T-helper 2 cell (primary cell): Measurements from ENCODE around the gene ALDOA.

Source experiments
- DNase-seq, 5 experiments: peaks; one replicate each; pipeline versions ENCODE4 v3.0.0 to v3.0.0-alpha.2; 2012 to 2022

ALDOA gene

DNA sequence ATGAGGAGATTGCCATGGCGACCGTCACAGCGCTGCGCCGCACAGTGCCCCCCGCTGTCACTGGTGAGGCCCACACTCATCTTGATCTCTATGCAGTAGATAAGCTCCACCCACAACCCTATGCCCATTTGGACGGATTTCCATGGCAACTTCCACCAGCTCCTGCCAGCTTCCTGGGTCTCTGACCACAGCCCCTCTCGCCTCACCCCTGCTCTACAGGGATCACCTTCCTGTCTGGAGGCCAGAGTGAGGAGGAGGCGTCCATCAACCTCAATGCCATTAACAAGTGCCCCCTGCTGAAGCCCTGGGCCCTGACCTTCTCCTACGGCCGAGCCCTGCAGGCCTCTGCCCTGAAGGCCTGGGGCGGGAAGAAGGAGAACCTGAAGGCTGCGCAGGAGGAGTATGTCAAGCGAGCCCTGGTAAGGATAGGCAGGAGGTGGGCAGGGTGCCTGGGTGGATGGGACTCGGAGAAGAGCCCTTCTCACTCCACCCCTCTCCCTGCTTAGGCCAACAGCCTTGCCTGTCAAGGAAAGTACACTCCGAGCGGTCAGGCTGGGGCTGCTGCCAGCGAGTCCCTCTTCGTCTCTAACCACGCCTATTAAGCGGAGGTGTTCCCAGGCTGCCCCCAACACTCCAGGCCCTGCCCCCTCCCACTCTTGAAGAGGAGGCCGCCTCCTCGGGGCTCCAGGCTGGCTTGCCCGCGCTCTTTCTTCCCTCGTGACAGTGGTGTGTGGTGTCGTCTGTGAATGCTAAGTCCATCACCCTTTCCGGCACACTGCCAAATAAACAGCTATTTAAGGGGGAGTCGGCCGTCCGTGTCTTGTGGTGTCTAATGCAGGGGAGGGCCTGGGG is 4.3 kb downstream of the ALDOA start:
- DNase-seq: no peak

DNA sequence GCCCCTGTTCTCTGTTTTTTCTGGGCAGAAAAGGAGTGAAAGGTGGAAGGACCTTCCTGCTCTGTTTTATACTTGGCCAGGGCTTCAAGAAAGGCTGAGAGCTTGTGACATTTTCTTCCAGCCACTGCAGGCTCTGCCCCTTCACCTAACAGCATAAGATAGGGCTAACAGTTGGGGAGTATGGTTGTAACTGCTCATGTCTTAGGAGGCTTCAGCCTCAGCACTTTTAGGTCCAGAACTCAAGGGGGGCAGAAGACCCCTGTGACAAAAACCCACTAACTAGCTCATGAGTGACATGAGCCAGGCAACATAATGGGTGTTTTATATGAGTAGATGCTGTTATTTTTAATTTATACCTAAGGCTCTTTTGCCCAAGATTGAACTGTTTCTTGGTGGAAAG is 4.9 kb downstream of the ALDOA start:
- no peak for DNase-seq

DNA sequence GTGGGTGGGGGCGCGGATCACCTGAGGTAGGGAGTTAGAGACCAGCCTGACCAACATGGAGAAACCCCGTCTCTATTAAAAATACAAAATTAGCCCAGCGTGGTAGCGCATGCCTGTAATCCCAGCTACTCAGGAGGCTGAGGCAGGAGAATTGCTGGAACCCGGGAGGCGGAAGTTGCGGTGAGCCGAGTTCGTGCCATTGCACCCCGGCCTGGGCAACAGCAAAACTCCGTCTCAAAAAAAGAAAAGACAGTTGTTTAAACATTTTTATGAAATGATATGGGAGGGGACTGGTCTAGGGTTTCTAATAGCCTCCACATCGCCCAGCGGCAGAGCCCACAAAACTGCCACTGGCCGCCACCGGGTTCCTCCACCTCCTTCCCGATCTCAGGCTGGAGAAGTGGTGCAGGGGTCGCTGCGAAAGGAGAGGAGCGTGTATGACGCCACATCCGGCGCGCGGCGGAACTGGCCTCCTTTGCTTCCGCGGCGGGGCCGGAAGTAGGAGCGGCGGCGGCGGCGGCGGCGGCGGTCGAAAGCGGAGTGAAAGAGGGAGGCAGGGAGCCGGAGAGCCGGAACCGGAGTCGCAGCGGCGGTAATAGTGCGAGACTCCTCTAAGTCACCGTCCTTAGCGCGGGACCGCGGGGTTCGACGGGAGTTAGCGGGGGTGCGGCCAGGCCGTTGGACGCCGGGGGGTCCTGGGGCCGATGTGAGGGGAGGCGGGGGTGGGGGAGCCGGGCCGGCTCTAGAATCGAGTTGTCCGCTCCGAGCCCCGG is 10.1 kb downstream of the ALDOA start, which contains the start of gene PPP4C:
Gene PPP4C, plus strand, starts transcription at position 492 of the 773 bp plus-strand sequence. CDS start 384 bp downstream, outside the sequence.
- DNase-seq: peak; percentile 81 to 95 (median 89)

- DNase-seq: no peak
These were observed 10.8 kb downstream of the ALDOA start for GRCh38 chr16:30076276-30076791.

DNA sequence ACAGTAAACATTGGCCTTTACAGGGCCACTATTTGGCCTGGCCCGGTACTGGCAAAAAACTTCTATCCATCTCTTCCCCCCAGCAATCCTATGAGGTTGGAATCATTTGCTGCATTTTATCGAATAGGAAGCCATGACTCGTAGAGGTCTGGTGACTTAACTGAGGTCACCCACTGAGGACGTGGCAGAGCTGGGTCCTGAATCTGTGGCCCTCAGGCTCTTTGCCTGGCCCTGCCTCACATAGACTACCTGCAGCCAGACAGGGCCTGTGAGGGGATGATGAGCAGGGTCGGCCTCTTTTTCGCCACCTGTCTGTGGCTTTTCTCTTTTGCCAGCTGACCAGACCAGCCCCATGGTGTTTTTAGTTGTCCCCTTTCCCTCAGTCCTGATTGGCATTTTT is 12.1 kb downstream of the ALDOA start:
- no peak for DNase-seq

GRCh38 chr16:30078744-30079143 is 13.2 kb downstream of the ALDOA start:
- DNase-seq: no peak

GRCh38 chr16:30079480-30079879 is 13.9 kb downstream of the ALDOA start:
- DNase-seq: no peak

- no peak for DNase-seq
These were observed 17.1 kb downstream of the ALDOA start for GRCh38 chr16:30082545-30083090.

GRCh38 chr16:30083216-30084055 is 17.9 kb downstream of the ALDOA start:
- DNase-seq: no peak

DNA sequence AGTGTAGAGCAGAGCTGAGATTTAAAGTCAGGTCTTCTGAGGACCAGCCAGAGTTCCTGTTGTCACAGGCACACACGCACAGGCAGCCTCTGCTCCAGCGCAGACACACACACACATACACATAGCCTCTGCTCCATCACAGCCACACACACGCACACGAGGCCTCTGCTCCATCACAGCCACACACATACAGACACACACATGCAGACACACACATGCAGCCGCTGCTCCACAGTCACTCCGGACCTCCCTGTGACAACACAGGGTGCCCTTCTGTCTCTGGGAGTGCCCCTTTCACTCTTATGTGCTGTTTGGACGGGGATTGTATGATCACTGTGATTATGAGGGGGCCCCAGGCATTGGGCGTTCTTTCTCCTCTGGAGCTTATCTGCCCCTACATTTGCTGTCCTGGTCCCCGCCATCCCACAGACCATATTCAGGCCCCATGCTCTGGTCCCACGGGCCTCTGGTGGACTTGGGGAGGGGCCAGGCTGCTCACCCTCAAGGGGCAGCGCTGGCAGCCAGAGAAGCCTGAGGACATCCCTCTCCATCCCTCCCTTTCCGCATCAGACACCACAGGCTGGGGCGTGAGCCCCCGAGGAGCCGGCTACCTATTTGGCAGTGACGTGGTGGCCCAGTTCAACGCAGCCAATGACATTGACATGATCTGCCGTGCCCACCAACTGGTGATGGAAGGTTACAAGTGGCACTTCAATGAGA is 18.7 kb downstream of the ALDOA start:
- no peak for DNase-seq

DNA sequence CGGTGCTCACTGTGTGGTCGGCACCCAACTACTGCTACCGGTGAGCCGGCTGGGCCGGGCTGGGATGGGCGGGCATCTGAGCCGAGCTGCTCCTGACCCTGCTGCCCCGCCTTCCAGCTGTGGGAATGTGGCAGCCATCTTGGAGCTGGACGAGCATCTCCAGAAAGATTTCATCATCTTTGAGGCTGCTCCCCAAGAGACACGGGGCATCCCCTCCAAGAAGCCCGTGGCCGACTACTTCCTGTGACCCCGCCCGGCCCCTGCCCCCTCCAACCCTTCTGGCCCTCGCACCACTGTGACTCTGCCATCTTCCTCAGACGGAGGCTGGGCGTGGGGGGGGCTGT is 19.2 kb downstream of the ALDOA start:
- DNase-seq: no peak

DNA sequence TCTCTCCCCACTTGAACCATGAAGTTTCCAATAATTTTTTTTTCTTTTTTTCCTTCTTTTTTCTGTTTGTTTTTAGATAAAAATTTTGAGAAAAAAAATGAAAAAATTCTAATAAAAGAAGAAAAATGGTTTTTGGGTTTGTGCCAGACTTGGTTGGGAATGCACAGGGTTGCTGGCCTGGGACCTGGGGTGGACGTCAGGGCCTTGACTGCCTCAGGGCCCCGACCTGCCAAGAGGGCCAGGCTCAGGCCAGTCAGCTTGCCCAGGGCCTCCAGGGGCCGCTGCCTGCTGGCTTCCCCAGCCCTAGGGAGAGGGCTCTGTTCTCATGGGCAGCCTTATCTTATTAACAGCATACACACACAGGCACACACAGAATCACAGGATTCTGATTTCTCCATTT is 19.7 kb downstream of the ALDOA start:
- DNase-seq: no peak

GRCh38 chr16:30085820-30086219 is 20.3 kb downstream of the ALDOA start:
- DNase-seq: no peak

DNA sequence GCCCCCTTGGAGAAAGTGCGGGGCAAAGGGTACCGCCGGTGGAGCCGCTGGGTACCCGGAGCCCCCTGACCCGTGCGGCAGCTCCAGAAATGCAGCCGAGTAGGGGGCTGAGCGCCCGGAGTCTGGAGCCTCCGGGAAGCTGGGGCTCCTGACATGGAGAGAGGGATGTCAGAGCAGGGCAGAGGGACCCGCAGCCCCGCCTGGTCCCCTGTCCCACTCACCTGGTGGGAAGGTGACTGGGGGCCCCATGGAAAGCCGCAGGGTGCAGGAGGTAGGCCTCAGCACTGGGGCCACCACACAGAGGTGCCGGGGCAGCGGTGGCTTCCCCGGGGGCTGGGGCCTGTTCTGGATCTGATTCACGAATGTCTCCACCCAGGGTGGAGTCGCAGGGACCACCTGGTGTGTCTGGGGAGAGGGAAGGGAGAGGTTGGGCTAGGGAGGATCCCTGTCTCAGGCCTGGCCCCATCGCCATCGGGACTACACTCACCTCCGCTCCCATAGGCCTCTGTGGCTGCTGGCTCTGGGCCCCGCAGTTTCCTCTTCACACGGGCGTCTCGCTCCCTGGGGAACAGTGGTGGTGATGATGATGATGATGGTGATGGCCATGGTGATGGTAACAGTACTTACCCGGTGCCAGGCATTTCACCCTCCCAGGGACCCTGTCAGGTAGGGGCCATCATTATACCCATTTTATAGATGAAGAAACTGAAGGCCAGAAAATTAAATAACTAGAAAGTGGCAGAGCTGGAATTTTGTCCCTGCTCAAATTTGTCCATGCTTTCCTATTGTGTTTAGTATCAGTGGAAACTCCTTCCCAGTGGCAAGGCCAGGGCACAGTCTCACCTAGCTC is 21.0 kb downstream of the ALDOA start:
- DNase-seq: no peak

GRCh38 chr16:30087181-30087898 is 21.8 kb downstream of the ALDOA start:
- no peak for DNase-seq

DNA sequence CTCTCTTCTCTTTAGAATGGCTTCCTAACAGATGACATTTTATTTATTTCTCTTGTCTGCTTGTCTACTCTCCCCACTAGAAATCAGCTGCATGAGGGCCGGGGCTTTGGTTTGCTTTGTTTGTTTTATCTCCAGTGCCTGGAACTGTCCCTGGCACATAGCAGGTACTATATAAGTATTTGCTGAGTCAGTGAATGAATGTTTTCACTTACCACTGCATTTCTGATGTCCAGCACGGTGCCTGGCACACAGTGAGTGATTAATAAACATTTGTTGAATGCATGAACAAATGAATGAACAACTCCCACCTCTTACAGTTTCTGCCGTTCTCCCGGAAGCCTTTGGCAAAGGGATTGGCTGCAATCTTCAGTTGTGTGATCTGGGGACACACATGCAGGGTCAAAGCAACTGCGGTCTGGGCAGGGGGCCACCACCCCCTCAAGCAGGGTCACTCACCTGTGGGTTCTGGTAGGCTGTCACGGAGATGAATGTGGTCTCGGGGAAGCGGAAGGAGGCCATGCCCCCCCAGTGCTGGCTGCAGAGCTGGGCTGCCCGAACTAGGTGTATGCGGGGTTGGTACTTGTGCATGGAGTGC is 22.8 kb downstream of the ALDOA start:
- DNase-seq: no peak

GRCh38 chr16:30088832-30089624 is 23.5 kb downstream of the ALDOA start:
- DNase-seq: no peak

GRCh38 chr16:30090610-30091331 is 25.2 kb downstream of the ALDOA start:
- no peak for DNase-seq
